ENCODE data around the gene IDH3A.

The IDH3A gene

GRCh38 chr15:78192826-78193594 is 43.8 kb downstream of the IDH3A start:
- Histone ChIP-seq H3K4me3 (ENCODE audit: control insufficient read depth in 1 of 7, extremely low read depth in 1 of 7, insufficient read depth in 4 of 7, low read depth in 2 of 7, low read length in 6 of 7) (no peak overlapping the region), H3K4me1 (ENCODE audit: control extremely low read depth in 1 of 4, control insufficient read depth in 4 of 4, insufficient read depth in 4 of 4, low read length in 3 of 4) (no peaks in the 10 kb centered on the region), H3K36me3 (ENCODE audit: control insufficient read depth in 4 of 4, insufficient read depth in 4 of 4, low read length in 3 of 4) (no peaks in the 10 kb centered on the region), H3K27ac (ENCODE audit: insufficient read depth in 1 of 2, low read depth in 1 of 2, low read length in 2 of 2, poor library complexity in 1 of 2, severe bottlenecking in 2 of 2) (no peak overlapping the region), H3K27me3 (replicated peaks in 2 of 5; ENCODE audit: control insufficient read depth in 4 of 5, insufficient read depth in 5 of 5, low read length in 4 of 5) (peaks cover 0 to 2% (median 0%) of the 10 kb centered on the region in 5 experiments), H3K9me3 (ENCODE audit: control extremely low read depth in 1 of 5, control insufficient read depth in 4 of 5, insufficient read depth in 2 of 5, low read depth in 1 of 5, low read length in 4 of 5) (peaks cover 0 to 8% (median 2%) of the 10 kb centered on the region in 5 experiments)
- CTCF ChIA-PET, result interaction anchor here (0.7 to 6.7 kb wide), 7 partner anchors 16 to 85 kb away, joined by 3 to 66 read pairs (median 4); no protein-coding TSS in a partner anchor
- POLR2A ChIA-PET, result interaction anchor here (0.5 kb wide), 1 partner anchor 74 kb away, joined by 4 read pairs; no protein-coding TSS in a partner anchor
- 100% methylated on average over 6 of the region's 10 CpGs for WGBS (ENCODE audit: insufficient coverage)
- DNase-seq, result no peak

- H3K4me1 ChIP-seq (ENCODE audit: control extremely low read depth in 1 of 4, control insufficient read depth in 4 of 4, insufficient read depth in 4 of 4, low read length in 3 of 4), result no peaks in the 10 kb centered on the region
- WGBS (ENCODE audit: insufficient coverage), result over 99% methylated on average over 11 of the region's 15 CpGs
- no peak overlapping the region for H3K27ac ChIP-seq (ENCODE audit: insufficient read depth in 1 of 2, low read depth in 1 of 2, low read length in 2 of 2, poor library complexity in 1 of 2, severe bottlenecking in 2 of 2)
- H3K27me3 ChIP-seq (replicated peaks in 2 of 5; ENCODE audit: control insufficient read depth in 4 of 5, insufficient read depth in 5 of 5, low read length in 4 of 5), result peaks cover 0 to 2% (median 0%) of the 10 kb centered on the region in 5 experiments
- ChIA-PET POLR2A (no interaction called here), CTCF (interaction anchor here (0.6 to 6.7 kb wide), 15 partner anchors 9 to 323 kb away, joined by 3 to 66 read pairs (median 8); partner anchors contain the start of gene CIB2)
- no peak for DNase-seq
- no peaks in the 10 kb centered on the region for H3K36me3 ChIP-seq (ENCODE audit: control insufficient read depth in 4 of 4, insufficient read depth in 4 of 4, low read length in 3 of 4)
- H3K4me3 ChIP-seq (ENCODE audit: control insufficient read depth in 1 of 7, extremely low read depth in 1 of 7, insufficient read depth in 4 of 7, low read depth in 2 of 7, low read length in 6 of 7), result no peak overlapping the region
- H3K9me3 ChIP-seq (ENCODE audit: control extremely low read depth in 1 of 5, control insufficient read depth in 4 of 5, insufficient read depth in 2 of 5, low read depth in 1 of 5, low read length in 4 of 5), result peaks cover 0 to 8% (median 2%) of the 10 kb centered on the region in 5 experiments
Measured at GRCh38 chr15:78193731-78194567, 44.8 kb downstream of the IDH3A start.

GRCh38 chr15:78194568-78194925 is 45.4 kb downstream of the IDH3A start:
- ChIA-PET CTCF (interaction anchor here (0.7 to 6.7 kb wide), 17 partner anchors 10 to 228 kb away, joined by 3 to 66 read pairs (median 8); partner anchors contain the start of gene CIB2), POLR2A (no interaction called here)

GRCh38 chr15:78195735-78196201 is 46.6 kb downstream of the IDH3A start:
- 31% methylated on average over 4 of the region's 7 CpGs for WGBS (ENCODE audit: insufficient coverage)

More at GRCh38 chr15:78194568-78194925, 45.4 kb downstream of the IDH3A start:
- Histone ChIP-seq H3K4me1 (ENCODE audit: control extremely low read depth in 1 of 4, control insufficient read depth in 4 of 4, insufficient read depth in 4 of 4, low read length in 3 of 4) (no peaks in the 10 kb centered on the region), H3K4me3 (ENCODE audit: control insufficient read depth in 1 of 7, extremely low read depth in 1 of 7, insufficient read depth in 4 of 7, low read depth in 2 of 7, low read length in 6 of 7) (no peak overlapping the region), H3K27ac (ENCODE audit: insufficient read depth in 1 of 2, low read depth in 1 of 2, low read length in 2 of 2, poor library complexity in 1 of 2, severe bottlenecking in 2 of 2) (no peak overlapping the region), H3K36me3 (ENCODE audit: control insufficient read depth in 4 of 4, insufficient read depth in 4 of 4, low read length in 3 of 4) (no peaks in the 10 kb centered on the region), H3K9me3 (ENCODE audit: control extremely low read depth in 1 of 5, control insufficient read depth in 4 of 5, insufficient read depth in 2 of 5, low read depth in 1 of 5, low read length in 4 of 5) (peaks cover 0 to 8% (median 2%) of the 10 kb centered on the region in 5 experiments), H3K27me3 (replicated peaks in 2 of 5; ENCODE audit: control insufficient read depth in 4 of 5, insufficient read depth in 5 of 5, low read length in 4 of 5) (peaks cover 0 to 2% (median 0%) of the 10 kb centered on the region in 5 experiments)
- WGBS (ENCODE audit: insufficient coverage), result 96% methylated on average over 15 of the region's 15 CpGs
- DNase-seq, result no peak

GRCh38 chr15:78197632-78198031 is 48.5 kb downstream of the IDH3A start:
- Histone ChIP-seq H3K4me1 (ENCODE audit: control extremely low read depth in 1 of 4, control insufficient read depth in 4 of 4, insufficient read depth in 4 of 4, low read length in 3 of 4) (no peaks in the 10 kb centered on the region), H3K27me3 (replicated peaks in 2 of 5; ENCODE audit: control insufficient read depth in 4 of 5, insufficient read depth in 5 of 5, low read length in 4 of 5) (peaks cover 0 to 2% (median 0%) of the 10 kb centered on the region in 5 experiments), H3K9me3 (ENCODE audit: control extremely low read depth in 1 of 5, control insufficient read depth in 4 of 5, insufficient read depth in 2 of 5, low read depth in 1 of 5, low read length in 4 of 5) (no peaks in the 10 kb centered on the region), H3K36me3 (ENCODE audit: control insufficient read depth in 4 of 4, insufficient read depth in 4 of 4, low read length in 3 of 4) (no peaks in the 10 kb centered on the region), H3K27ac (ENCODE audit: insufficient read depth in 1 of 2, low read depth in 1 of 2, low read length in 2 of 2, poor library complexity in 1 of 2, severe bottlenecking in 2 of 2) (no peak overlapping the region), H3K4me3 (ENCODE audit: control insufficient read depth in 1 of 7, extremely low read depth in 1 of 7, insufficient read depth in 4 of 7, low read depth in 2 of 7, low read length in 6 of 7) (no peak overlapping the region)
- DNase-seq, result no peak
- 92% methylated on average over 4 of the region's 7 CpGs for WGBS (ENCODE audit: insufficient coverage)
- ChIA-PET CTCF (interaction anchor here (1.0 to 2.6 kb wide), 4 partner anchors 13 to 103 kb away, joined by 3 to 8 read pairs (median 4); partner anchors contain the start of gene CIB2), POLR2A (no interaction called here)

More at GRCh38 chr15:78195735-78196201, 46.6 kb downstream of the IDH3A start:
- DNase-seq, result peak; percentile 40 to 58 (median 55)
- H3K27me3 ChIP-seq (replicated peaks in 2 of 5; ENCODE audit: control insufficient read depth in 4 of 5, insufficient read depth in 5 of 5, low read length in 4 of 5), result peaks cover 0 to 2% (median 0%) of the 10 kb centered on the region in 5 experiments
- H3K36me3 ChIP-seq (ENCODE audit: control insufficient read depth in 4 of 4, insufficient read depth in 4 of 4, low read length in 3 of 4), result no peaks in the 10 kb centered on the region
- CTCF ChIA-PET, result interaction anchor here (0.6 to 6.7 kb wide), 37 partner anchors 9 to 239 kb away, joined by 3 to 66 read pairs (median 4); partner anchors contain the start of genes CIB2 and IDH3A
- no peak overlapping the region for H3K27ac ChIP-seq (ENCODE audit: insufficient read depth in 1 of 2, low read depth in 1 of 2, low read length in 2 of 2, poor library complexity in 1 of 2, severe bottlenecking in 2 of 2)
- H3K9me3 ChIP-seq (ENCODE audit: control extremely low read depth in 1 of 5, control insufficient read depth in 4 of 5, insufficient read depth in 2 of 5, low read depth in 1 of 5, low read length in 4 of 5), result peaks cover 0 to 4% (median 2%) of the 10 kb centered on the region in 5 experiments
- POLR2A ChIA-PET, result interaction anchor here (1.0 kb wide), 1 partner anchor 53 kb away, joined by 3 read pairs; no protein-coding TSS in a partner anchor
- no peaks in the 10 kb centered on the region for H3K4me1 ChIP-seq (ENCODE audit: control extremely low read depth in 1 of 4, control insufficient read depth in 4 of 4, insufficient read depth in 4 of 4, low read length in 3 of 4)
- no peak overlapping the region for H3K4me3 ChIP-seq (ENCODE audit: control insufficient read depth in 1 of 7, extremely low read depth in 1 of 7, insufficient read depth in 4 of 7, low read depth in 2 of 7, low read length in 6 of 7)

- no peaks in the 10 kb centered on the region for H3K9me3 ChIP-seq (ENCODE audit: control extremely low read depth in 1 of 5, control insufficient read depth in 4 of 5, insufficient read depth in 2 of 5, low read depth in 1 of 5, low read length in 4 of 5)
- CTCF ChIA-PET, result interaction anchor here (0.8 to 4.7 kb wide), 4 partner anchors 21 to 89 kb away, joined by 3 to 17 read pairs (median 5); no protein-coding TSS in a partner anchor
- POLR2A ChIA-PET, result no interaction called here
- H3K4me3 ChIP-seq (ENCODE audit: control insufficient read depth in 1 of 7, extremely low read depth in 1 of 7, insufficient read depth in 4 of 7, low read depth in 2 of 7, low read length in 6 of 7), result no peak overlapping the region
- H3K4me1 ChIP-seq (ENCODE audit: control extremely low read depth in 1 of 4, control insufficient read depth in 4 of 4, insufficient read depth in 4 of 4, low read length in 3 of 4), result peaks cover 0 to 13% (median 5%) of the 10 kb centered on the region in 4 experiments
- DNase-seq, result no peak
- no peaks in the 10 kb centered on the region for H3K27me3 ChIP-seq (replicated peaks in 2 of 5; ENCODE audit: control insufficient read depth in 4 of 5, insufficient read depth in 5 of 5, low read length in 4 of 5)
- H3K36me3 ChIP-seq (ENCODE audit: control insufficient read depth in 4 of 4, insufficient read depth in 4 of 4, low read length in 3 of 4), result no peaks in the 10 kb centered on the region
- no peak overlapping the region for H3K27ac ChIP-seq (ENCODE audit: insufficient read depth in 1 of 2, low read depth in 1 of 2, low read length in 2 of 2, poor library complexity in 1 of 2, severe bottlenecking in 2 of 2)
- 98% methylated on average over 8 of the region's 10 CpGs for WGBS (ENCODE audit: insufficient coverage)
Measured at GRCh38 chr15:78200276-78200930, 51.2 kb downstream of the IDH3A start.
